D721Med (cell line): Measurements from ENCODE around the gene STXBP1.
"Not testable (repeated sequence)": the region's sequence is repeated elsewhere in the genome, so short reads cannot be mapped to it uniquely, and the experiment has no call there.

Experiments used
- DNase-seq: peaks from one replicate; pipeline ENCODE4 v3.0.0; 2011; ENCODE audit warnings: low spot score; ENCODE audit not compliant: insufficient read length
- FAIRE-seq: peaks from 2 replicates; lab custom pipeline; 2011; peaks lifted over from hg19 to GRCh38; lab: Jason Lieb, UNC
- CTCF ChIP-seq: IDR thresholded peaks from 2 replicates; pipeline ENCODE4 v1.5.1; 2012; ENCODE audit warnings: mild to moderate bottlenecking, control low read depth; ENCODE audit not compliant: insufficient read depth; ENCODE audit errors: missing control alignments

STXBP1 gene

DNA sequence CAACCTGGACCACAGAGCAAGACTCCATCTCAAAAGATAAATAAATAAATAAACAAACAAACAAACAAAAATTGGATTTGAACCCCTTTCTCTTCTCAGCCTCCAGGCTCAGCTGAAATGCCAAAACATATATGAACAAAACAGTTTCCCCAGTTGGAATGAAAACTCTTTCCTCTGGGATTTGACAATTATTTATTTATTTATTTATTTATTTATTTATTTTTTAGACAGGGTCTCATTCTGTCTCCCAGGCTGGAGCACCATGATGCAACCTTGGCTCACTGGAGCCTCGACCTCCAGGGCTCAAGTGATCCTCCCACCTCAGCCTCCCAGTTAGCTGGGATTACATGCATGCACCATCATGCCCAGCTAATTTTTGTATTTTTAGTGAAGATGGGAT, 6.0 kb upstream of the STXBP1 start:
- no peak for TF ChIP-seq CTCF
- FAIRE-seq = no peak
- no peak for DNase-seq

DNA sequence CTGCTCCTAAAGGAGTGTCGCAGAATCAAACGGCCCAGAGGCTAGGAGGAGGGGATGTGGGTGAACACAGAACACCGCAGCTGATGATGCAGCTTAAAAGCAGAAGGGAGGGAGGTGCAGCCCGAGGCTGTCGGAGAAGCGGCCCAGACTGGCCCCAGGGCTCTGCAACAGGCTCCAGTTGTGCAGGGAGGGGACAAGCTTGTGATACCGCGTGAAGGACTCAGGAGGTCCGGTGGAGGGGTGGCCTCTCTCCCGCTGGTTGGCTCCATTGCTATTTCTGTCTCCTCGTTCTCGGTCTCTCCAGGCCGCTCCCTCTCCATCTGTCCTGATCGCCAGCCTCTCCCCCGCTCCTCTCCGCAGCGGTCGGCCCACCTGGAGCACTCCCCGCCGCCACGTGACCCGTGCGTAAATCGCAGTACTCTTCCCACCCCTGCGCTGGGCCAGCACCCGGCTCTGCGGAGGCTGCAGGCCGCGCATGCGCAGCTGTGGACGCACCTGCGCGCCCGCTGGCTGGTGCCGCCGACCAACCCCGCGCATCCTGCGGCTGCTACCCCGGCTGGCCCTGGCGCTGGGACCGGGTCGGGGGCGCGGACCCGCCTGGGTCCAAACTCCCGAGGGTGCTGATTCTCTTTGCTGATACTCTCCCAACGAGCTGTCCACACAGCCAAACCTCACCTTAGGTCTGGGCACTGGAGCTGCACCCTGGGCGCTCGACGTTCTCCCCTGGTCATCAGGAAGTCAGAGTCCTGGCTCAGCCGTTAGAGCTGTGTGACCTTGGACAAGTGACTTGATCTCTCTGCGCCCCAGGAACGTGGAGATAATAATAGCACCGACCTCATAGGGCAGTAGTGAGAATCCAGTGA, 3.7 kb upstream of the STXBP1 start:
- DNase-seq = peak; percentile 93
- TF ChIP-seq CTCF = no peak
- FAIRE-seq = no peak

- FAIRE-seq (no peak), DNase-seq (no peak)
- TF ChIP-seq CTCF = no peak
Observed at GRCh38 chr9:127611603-127611898, 526 bp upstream of the STXBP1 start.

DNA sequence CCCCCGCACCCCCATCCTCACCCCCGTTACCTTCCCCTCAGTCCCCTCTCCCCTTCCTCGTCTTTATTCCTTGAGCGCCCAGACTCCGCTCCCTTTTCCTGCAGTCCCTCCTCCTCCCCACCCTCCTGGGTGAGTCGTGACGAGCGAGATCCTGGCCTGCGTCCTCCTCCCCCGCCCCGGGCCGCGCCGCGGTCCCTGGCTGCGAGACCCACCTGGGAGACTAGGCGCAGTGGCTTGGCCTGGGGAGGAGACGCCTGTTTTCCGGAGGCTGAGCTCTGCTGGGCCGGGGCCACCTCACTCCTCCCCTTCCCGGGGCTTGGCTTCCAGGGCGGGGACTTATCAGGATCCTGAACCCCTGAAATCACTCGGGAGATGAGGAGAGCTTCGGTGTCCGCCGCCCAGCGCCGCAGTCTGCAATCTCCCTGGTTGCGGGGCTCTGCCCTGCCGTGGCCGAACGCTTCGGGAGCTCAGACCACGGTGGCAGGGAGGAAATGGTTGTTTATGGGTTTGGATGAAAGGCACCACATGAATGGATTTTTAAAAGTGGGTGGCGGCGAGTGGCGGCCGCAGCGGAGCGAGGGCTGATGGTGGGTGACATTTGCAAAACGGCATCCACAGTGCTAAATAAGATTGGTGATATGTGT, 984 bp downstream of the STXBP1 start:
- TF ChIP-seq CTCF = no peak
- DNase-seq = no peak
- no peak for FAIRE-seq

DNA sequence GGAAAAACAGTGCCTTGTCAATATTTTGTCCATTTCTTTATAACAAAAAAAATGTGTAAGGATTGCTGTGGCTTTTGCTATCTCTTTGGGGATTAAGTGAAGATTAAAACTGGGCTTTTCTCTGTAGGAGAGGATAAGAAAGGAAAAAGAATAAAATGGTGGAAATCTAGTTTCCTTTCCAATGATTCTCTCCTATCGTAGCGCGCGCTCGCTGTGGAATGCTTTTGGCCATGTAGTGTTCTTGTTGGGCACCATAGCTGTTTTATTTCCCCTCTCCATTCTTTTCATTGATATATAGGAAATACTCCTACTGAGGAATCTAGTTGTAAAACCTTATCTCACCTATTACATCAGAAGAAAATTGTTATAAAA, 1.5 kb downstream of the STXBP1 start:
- FAIRE-seq = no peak
- no peak for DNase-seq
- TF ChIP-seq CTCF = no peak

DNA sequence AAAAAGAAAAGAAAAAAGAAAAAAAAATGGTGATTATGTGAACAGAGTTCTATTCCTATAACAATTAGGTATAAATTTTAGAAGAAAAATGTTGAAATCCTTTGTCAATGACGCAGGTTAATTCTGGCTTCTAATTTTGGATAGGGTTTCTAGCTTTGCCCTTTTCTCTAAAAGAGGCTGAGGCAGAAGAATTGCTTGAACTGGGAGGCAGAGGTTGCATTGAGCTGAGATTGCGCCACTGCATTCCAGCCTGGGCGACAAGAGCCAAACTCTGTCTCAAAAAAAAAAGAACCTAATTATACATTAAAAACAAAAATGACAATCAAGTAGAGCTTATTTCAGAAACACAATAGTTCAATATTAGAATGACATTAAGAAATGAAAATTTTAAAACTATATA, 2.9 kb downstream of the STXBP1 start:
- no peak for DNase-seq
- FAIRE-seq = no peak
- no peak for TF ChIP-seq CTCF

DNA sequence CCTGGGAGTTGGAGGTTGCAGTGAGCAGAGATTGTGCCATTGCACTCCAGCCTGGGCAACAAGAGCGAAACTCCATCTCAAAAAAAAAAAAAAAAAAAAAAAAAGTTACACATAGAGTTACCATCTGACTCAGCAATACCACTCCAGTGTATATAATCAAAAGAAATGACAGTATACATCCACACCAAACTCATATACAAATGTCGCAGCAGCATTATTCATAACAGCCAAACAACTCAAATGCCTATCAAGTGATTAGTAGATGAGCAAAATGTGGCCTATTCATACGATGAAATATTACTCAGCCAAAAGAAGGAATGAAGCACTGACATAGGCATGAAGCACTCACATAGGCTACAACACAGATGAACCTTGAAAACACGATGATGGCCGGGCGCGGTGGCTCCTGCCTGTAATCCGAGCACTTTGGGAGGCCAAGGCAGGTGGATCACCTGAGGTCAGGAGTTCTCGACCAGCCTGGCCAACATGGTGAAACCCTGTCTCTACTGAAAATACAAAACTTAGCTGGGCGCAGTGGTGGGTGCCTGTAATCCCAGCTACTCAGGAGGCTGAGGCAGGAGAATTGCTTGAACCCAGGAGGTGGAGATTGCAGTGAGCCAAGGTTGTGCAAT, 9.4 kb downstream of the STXBP1 start:
- FAIRE-seq, DNase-seq: not testable (repeated sequence)
